ENCODE measurements around the gene CTTN.

The CTTN gene

DNA sequence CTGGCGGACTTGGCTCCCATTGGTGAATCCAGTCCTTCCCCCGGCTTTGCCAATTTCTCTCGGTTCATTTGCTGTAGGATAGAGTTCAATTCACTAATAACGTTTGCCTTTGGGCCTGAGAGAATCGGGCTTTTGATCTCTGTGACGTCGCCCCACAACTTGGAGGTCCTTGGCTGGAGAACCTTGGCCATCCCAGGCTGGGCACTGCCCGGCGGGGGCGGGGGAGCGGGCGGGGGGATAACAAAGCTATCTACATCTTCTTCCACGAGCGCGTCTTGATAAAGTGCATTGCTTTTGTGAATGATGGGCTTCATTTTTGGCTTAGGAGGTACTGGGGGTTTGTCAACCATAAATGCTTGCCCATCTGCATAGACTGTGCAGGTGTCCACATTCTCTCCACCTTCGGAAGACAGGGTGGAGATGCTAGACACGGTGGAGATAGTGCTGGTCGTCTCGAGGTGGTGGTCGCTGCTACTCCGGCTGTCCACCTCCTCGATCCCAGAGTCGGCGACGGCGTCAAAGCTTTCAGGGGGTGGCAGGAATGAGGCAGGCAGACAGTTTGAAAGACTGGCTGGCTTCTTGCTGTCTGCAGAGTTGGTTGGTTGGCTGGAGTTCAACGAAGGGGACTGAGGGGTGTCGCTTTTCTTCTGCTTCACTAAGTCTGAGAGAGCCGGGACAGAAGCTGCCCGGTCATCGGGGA is 87.1 kb downstream of the CTTN start:
- TF ChIP-seq, protein P1, sequence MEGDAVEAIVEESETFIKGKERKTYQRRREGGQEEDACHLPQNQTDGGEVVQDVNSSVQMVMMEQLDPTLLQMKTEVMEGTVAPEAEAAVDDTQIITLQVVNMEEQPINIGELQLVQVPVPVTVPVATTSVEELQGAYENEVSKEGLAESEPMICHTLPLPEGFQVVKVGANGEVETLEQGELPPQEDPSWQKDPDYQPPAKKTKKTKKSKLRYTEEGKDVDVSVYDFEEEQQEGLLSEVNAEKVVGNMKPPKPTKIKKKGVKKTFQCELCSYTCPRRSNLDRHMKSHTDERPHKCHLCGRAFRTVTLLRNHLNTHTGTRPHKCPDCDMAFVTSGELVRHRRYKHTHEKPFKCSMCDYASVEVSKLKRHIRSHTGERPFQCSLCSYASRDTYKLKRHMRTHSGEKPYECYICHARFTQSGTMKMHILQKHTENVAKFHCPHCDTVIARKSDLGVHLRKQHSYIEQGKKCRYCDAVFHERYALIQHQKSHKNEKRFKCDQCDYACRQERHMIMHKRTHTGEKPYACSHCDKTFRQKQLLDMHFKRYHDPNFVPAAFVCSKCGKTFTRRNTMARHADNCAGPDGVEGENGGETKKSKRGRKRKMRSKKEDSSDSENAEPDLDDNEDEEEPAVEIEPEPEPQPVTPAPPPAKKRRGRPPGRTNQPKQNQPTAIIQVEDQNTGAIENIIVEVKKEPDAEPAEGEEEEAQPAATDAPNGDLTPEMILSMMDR (IDR thresholded peaks at IDR 0.05; ENCODE audit: low read depth, low read length): no peak
- no peak for DNase-seq (ENCODE audit: extremely low read depth, low read depth)

GRCh38 chr11:70486026-70486415 is 87.7 kb downstream of the CTTN start:
- DNase-seq (ENCODE audit: extremely low read depth, low read depth): no peak
- TF ChIP-seq, protein P1 (IDR thresholded peaks at IDR 0.05; ENCODE audit: low read depth, low read length): no peak
